GM21786 (cell line): ENCODE data around the gene TNFRSF12A.

ENCODE experiments used
- ATAC-seq: cut with Tn5 transposase; IDR thresholded peaks from one replicate; pipeline ENCODE4 v1.9.1; 2021; ENCODE audit not compliant: unreplicated experiment

Gene TNFRSF12A

DNA sequence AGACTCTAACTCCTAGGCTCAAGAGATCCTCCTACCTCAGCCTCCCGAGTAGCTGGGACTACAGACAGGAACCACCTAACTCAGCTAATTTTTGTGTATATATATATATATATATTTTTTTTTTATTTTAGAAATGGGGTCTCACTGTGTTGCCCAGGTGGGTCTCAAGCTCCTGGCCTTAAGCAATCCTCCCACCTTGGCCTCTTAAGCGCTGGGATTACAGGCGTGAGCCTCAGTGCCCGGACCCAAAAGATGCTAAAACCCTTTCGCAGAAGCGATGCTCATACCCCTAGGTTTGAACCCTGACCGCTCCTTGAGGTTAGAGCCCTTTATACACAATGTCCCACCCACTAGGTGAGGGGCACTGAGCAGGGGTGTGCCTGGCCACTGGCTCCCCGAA is 9.7 kb upstream of the TNFRSF12A start:
- no peak for ATAC-seq

DNA sequence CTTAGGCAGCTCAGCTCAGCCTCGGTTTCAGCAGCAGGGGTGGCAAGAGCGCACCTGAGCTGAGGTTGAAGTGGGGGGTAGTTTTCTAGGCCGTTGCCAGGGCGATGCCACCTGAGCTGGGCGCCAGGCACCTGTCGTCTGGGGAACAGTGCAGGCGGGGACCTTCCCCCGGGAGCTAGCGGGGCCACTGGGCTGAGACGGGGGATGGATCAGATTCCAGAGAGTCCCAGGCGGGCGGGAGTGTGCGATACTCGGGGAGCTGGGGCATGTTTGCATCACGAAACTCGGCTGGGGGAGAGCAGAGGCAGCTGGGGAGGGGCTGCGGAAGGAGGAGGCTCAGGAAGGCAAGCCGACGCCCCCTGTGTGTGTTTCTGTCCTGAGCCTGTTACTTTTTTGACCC is 7.9 kb upstream of the TNFRSF12A start:
- ATAC-seq, result no peak

DNA sequence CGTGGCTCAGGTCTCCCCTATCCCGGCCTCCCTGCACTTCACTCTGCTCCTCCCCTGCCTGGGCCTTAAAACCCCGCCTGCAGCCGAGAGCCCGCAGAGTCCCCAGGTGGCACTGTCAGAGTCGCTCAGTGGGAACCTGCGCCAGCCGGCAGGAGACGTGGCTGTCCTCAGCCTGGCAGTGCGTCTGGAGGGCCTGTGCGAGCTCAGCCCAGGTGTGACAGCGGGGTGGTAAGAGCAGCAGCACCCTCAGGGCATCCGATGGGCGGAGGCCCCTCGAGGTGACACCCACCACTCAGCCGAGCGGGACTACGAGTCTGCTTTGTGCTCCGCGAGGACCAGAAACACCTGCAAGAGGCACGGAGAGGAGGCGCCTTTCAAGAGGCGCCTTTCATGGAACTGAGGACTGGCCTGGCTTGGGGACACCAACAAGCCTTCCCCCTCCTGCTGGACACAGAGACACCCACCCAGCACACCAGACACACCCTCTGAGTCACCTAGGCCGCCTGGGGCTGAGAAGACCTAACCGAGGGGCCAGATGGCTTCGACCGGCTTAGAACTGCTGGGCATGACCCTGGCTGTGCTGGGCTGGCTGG is 7.2 kb upstream of the TNFRSF12A start, which contains the start of gene CLDN9:
Gene CLDN9 (plus strand): TSS at position 96 of the 593 bp plus-strand sequence. CDS start 440 bp downstream, at position 536.
- ATAC-seq, result no peak

DNA sequence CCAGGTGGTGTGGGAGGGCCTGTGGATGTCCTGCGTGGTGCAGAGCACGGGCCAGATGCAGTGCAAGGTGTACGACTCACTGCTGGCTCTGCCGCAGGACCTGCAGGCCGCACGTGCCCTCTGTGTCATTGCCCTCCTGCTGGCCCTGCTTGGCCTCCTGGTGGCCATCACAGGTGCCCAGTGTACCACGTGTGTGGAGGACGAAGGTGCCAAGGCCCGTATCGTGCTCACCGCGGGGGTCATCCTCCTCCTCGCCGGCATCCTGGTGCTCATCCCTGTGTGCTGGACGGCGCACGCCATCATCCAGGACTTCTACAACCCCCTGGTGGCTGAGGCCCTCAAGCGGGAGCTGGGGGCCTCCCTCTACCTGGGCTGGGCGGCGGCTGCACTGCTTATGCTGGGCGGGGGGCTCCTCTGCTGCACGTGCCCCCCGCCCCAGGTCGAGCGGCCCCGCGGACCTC is 6.6 kb upstream of the TNFRSF12A start:
- no peak for ATAC-seq

DNA sequence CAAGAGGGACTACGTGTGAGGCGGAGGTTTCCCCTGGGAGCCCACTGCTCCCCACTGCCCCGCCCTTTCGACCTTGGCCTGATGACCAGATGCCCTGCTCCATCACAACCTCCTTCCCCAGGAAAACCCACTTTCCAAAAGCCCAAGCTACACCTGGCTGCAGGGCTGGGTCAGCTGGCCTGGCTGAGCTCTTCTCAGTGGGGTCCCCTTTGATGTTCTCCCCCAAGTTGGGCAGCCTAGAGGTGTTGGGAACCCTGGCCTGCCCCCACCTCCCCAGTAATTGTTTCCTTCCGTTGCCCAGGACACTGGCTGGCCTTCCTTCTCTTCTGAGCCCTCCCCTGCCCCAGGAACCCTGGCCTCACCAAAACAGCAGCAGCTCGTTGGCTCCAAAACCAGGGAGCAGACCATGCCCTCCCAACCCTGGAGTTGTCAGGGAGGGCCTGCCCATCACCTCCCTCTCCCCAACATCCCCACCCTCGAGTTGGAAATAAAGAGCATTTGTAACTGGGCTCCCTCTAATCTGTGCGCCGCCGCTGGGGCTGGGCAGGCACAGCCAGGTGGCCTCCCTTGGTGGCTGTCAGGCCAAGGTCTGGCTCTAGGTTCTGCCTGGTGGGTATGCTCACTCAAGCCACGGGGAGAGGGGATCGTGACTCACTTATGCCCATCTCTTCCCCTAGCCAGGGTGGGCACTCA is 6.0 kb upstream of the TNFRSF12A start:
- no peak for ATAC-seq

DNA sequence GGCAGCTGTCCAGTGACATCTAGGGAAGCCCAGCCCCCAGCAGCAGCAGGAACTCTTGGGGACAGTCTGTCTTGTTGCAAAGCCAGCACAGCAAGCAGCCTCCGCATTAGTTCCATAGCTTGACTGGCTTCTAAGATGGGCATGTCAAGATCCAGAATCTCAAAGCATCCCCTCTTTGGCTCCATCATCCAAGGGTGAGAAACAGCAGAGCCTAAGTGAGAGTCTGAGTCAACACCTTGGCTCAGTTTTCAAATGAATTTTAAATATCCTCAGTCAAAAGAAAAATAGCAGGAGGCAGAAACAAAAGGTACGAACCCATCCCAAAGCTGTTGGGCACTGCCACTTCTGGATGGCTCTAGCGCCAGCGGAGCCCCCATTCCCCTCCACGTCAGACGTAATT is 5.2 kb upstream of the TNFRSF12A start:
- ATAC-seq, result no peak

DNA sequence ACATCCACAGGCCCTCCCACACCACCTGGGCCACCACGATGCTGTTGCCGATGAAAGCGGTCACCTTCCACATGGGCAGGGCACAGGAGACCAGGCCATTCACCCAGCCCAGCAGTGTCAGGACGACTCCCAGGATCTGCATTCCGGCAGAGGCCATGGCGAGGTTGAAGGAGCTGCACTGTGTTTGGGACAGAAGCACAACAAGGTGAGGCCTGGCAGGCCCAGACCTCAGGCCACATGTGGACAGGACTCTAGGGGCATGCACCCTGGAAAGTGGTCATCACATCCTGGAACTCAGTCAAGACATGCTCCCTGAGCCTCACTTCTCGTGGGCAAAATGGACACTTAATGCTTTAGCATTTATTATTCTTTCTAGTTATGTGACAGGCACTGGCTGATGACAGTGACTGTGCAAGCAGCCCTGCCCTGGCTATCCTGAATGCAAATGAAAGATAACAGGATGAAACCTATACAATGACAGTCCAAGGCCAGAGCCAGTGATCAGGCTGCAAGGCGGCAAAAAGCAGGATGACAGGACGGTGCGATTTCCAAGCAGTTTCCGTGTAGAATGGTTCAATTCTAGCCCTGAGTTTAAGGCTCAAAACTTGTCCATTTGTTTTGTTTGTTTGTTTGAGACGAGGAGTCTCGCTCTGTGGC is 4.2 kb upstream of the TNFRSF12A start:
- ATAC-seq, result no peak

DNA sequence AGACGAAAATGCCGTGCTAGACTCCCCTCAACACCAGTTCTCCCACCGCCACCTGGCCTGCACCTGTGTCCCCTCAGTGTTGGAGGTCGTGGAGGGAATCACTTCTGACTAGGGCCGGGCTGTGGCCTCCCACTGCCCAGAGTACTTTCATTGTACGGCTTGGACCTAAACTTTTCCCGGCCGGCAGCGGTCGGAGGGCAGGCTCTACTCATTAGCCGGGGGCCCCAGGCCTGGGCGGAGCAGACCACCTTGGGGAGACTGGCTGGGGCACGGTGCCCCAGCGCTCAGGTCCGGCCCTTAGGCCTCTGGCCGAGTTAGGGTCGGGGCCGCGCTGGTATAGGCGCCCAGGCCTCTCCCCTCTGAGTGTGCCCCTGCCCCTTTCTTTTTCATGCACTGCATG is 2.8 kb upstream of the TNFRSF12A start:
- ATAC-seq, result no peak

DNA sequence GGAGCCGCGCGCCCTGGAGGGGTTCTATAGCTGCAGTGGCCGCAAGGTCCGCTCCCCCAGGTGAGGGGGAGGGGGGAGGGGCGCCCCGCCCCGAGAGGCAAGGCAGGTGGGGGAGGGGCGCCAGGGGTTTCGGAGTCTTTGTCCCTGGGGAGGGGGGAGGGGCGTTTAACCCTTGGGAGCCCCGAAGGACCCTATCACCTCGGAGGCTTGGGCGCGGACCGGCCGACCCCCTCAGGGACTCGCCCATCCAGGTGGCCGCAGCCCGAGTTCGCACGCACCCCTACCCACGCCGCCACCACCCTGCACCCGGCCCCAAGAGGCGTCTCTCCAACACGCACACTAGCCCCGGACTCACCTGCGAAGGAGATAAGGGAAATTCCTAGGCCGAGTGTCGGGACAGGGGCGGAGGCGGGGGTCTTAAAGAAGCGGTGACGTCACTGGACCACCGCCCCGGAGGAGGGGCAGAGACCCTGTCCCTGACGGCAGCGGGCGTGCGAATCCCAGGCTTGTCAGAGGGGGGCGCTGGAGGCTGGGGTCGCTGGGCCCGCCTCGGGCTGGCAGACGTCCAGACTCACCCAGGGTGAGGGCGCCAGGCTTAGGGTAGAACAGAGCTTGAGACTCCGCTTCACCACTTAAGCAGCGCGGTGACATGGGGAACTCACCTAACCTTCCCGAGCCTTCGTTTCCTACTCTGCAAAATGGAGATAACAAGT is 2.2 kb upstream of the TNFRSF12A start, which contains the start of gene CLDN6:
Gene CLDN6 (minus strand): TSS at position 390 of the 713 bp plus-strand sequence. CDS start 2,162 bp downstream, outside the sequence.
- no peak for ATAC-seq

DNA sequence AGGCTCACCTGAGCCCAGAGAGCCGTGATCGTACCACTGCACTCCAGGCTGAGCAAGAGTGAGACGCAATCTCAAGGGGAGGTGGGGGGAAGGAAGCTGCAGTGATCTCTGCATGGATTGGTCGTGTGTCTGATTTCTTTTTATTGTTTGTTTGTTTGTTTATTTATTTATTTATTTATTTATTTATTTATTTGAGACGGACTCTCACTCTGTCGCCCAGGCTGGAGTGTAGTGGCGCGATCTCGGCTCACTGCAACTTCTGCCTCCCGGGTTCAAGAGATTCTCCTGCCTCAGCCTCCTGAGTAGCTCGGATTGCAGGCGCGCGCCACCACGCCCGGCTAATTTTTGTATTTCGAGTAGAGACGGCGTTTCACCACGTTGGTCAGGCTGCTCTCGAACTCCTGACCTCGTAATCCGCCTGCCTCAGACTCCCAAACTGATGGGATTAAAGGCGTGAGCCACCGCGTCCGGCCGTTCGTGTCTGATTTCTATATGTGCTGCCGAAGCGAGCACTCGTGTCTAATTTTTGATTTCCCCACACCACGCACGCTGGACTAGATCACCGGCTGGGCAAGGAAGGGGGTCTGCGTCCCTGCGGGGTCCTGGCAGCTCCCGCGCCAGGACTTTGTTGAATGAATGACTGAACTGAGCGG is 448 bp upstream of the TNFRSF12A start:
- no peak for ATAC-seq

DNA sequence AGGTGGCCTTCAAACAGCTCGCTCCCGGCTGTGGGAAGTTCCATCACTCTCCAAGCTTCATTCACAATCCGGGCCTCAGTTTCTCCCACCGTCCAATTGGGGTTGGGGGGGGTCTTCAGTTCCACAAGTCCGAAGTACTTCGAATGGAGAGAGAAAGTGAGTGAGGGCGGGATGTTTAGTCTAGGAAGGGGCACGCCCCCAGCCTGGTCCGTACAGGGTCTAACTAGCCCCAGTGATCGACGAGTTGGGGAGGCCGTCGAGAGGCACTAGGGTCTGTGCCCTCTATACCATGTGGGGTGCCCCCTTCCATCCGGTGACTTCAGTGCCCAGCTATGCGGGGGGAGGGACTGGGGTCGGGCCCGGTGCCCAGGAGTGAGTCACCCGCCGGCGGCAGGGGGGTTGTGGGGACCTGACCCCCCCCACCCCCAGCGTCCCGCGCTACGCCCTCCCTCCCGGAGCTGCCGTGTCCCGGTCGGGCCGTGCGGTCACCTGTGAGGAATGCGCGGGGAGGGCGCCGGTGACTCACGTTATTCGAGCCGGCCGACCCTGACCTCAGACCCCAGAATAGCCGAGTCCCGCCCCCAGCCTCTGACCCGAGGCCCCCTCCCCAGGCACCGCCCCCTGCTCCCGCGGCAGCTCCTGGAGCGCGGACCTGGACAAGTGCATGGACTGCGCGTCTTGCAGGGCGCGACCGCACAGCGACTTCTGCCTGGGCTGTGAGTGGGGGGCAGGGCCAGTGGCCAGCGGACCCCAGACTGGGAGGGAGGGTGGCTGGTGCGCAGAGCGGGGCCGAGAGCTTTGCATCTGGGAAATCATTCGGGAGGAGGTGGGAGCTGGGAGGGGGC is 658 bp downstream of the TNFRSF12A start:
- no peak for ATAC-seq

DNA sequence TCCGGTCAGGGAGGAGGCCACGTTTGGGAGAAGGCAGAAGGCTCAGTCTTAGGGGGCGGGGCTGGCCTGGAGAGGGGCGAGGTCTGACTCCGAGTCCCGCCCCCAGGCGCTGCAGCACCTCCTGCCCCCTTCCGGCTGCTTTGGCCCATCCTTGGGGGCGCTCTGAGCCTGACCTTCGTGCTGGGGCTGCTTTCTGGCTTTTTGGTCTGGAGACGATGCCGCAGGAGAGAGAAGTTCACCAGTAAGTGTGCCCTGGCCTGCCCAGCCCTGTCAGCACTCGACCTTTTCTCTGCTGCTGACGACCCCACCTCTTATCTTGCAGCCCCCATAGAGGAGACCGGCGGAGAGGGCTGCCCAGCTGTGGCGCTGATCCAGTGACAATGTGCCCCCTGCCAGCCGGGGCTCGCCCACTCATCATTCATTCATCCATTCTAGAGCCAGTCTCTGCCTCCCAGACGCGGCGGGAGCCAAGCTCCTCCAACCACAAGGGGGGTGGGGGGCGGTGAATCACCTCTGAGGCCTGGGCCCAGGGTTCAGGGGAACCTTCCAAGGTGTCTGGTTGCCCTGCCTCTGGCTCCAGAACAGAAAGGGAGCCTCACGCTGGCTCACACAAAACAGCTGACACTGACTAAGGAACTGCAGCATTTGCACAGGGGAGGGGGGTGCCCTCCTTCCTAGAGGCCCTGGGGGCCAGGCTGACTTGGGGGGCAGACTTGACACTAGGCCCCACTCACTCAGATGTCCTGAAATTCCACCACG is 1.5 kb downstream of the TNFRSF12A start:
- ATAC-seq, result no peak

DNA sequence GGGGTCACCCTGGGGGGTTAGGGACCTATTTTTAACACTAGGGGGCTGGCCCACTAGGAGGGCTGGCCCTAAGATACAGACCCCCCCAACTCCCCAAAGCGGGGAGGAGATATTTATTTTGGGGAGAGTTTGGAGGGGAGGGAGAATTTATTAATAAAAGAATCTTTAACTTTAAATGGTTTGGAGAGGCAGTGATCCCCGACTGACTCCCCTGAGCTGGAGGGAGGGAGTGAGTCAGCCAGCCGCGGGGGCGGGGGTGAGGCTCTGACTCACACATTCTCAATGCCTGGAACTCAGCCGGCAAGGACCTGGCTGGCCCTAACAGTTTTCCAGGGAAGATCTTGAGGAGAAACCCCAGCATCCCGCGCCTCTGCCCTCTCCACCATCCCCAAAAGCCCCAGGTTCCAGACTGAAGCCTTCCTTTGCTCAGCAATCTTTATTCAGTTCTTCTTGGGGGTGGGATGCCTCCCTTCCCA is 2.1 kb downstream of the TNFRSF12A start:
- no peak for ATAC-seq

DNA sequence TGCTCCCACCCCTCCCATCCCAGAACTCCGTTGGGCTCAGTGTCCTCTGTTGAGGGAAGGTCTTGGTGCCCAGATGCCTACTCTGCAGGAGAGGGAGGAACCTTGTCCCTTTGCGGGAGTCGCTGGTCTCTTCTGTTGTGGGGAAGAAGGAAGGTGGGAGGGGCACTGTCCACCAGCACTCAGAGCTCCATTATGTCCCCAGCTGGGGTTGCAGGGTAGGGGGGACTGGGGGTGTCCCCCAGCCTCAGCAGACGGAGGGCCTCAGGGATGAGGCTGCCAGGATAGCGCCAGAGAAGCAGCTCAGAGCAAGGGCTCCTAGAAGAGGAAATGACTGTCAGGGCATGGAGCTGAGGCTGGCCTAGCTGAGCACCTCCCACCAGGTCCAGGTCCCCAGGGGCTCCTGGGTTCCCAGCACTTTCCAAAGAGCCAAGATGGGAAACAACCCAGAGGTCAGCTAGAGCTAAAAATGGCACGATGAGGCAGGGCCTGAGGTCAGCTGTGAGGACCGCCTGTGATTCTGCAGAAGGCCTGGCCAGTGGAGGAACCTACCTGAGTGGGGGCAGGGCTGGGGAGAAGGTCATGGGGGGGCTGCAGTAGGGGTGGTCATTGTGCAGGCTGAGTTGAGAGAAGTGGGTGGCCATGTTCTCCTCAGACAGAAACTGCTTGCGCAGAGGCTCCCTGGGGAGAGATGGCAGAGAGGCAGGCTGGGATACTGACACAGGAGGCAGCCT is 2.7 kb downstream of the TNFRSF12A start:
- ATAC-seq, result no peak

DNA sequence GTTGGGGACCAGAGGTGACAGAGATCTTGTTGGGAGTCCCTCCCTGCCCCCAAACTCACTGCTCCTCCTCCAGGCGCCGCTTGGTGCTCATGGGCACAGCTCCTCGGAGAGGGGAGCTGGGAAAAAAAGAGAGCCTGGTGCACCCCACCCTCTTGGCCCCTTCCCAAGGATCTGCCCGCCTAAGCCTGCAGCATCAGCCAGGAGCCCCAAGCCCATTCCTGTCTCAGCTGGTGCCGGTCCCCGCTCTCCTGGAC is 3.2 kb downstream of the TNFRSF12A start:
- ATAC-seq, result no peak

DNA sequence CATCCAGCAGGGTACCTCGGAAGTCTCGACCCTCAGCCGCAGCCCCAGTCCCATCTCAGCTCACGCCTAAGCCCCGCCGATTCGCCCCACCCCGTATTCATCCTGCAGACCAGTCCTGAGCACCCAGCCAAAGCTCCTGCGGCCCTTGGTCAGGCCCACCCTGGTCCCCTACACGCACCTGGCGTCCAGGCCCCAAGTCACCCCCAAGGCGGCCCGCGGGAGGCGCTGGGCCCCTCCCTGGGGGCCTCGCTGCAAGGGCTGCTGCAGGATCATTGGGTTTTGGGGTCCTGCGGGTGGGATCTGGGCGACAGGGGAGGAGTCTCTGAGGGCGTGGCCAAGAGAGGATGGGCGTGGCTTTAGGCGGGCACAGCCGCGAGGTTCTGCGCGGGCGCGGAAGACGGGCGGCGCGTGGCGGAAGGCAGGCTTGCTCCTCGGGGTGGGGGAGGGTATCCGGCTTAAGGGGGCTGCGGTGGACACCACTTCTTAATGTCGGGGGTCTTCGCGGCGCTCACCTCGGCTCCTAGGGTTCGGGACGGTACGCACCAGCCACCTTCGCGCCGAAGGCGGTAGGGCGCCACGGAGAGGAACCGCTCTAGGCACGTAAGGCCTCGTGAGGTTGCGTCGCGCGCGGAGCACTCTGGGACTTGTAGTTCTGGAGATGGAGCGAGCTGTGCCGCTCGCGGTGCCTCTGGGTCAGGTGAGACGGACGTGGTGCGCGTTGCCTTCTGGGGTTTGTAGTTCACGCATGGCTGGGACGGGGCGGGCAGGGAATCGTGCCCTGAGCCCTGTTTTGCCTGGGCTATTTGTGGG is 3.7 kb downstream of the TNFRSF12A start, which contains the start of the genes HCFC1R1 and THOC6:
Gene HCFC1R1 (minus strand): TSS at position 274 of the 810 bp plus-strand sequence. CDS start 1 bp downstream, at position 273.
Gene THOC6 (plus strand): TSS at position 367 of the 810 bp plus-strand sequence. CDS start 292 bp downstream, at position 659.
- peak; percentile 81 for ATAC-seq
